Natural killer cell (primary cell): ENCODE results near the gene PCGF3. TPM values are rescaled to one million over a fixed set of nuclear protein-coding genes. Genes with fewer than 3 reads are reported as not detected.

Experiments
- ATAC-seq, 3 donors: fragments of 150-1000 bp in 2 of 3; fragments of 200-7000 bp in 1 of 3; cut with Tn5 transposase; 1 replicate in 1 of 3; 2 replicates in 2 of 3; pipeline ENCODE4 v1.10.0; 2021; ENCODE audit warnings: mild to moderate bottlenecking in 2 of 3, moderate library complexity in 2 of 3
- DNase-seq, 2 donors: peaks; one replicate each; pipeline versions ENCODE4 v3.0.0 to v3.0.0-alpha.2; 2013 to 2021; ENCODE audit warnings: mixed read lengths in 1 of 2
- H3K27ac ChIP-seq: one replicate; pipeline ENCODE4 v1.5.1; 2013; ENCODE audit warnings: mild to moderate bottlenecking, low read length
- H3K27me3 ChIP-seq: one replicate; pipeline ENCODE4 v1.6.1; 2013; ENCODE audit warnings: low read length; ENCODE audit not compliant: control insufficient read depth, insufficient read depth
- H3K36me3 ChIP-seq: one replicate; pipeline ENCODE4 v1.6.1; 2013; ENCODE audit warnings: low read length; ENCODE audit not compliant: control insufficient read depth, insufficient read depth
- H3K4me1 ChIP-seq: one replicate; pipeline ENCODE4 v1.6.1; 2013; ENCODE audit warnings: low read length; ENCODE audit not compliant: control insufficient read depth, insufficient read depth
- H3K4me3 ChIP-seq: one replicate; pipeline ENCODE4 v1.5.1; 2013; ENCODE audit warnings: low read length
- H3K9me3 ChIP-seq: one replicate; pipeline ENCODE4 v1.6.1; 2013; ENCODE audit warnings: low read length; ENCODE audit not compliant: control insufficient read depth, insufficient read depth
- H3K27ac Mint-ChIP-seq, 2 donors: one replicate each; pipeline ENCODE4 v1.8.0; 2022; ENCODE audit warnings: mild to moderate bottlenecking in 2 of 2, mixed read lengths in 2 of 2, moderate library complexity in 1 of 2
- H3K27me3 Mint-ChIP-seq, 2 donors: one replicate each; pipeline ENCODE4 v1.8.0; 2022; ENCODE audit warnings: low read depth in 2 of 2, mixed read lengths in 2 of 2
- H3K36me3 Mint-ChIP-seq: one replicate; pipeline ENCODE4 v1.8.0; 2022; ENCODE audit warnings: mixed read lengths
- H3K4me1 Mint-ChIP-seq, 2 donors: one replicate each; pipeline ENCODE4 v1.8.0; 2022; ENCODE audit warnings: mixed read lengths in 2 of 2
- H3K4me3 Mint-ChIP-seq: one replicate; pipeline ENCODE4 v1.8.0; 2022; ENCODE audit warnings: mild to moderate bottlenecking, moderate library complexity, mixed read lengths
- H3K9me3 Mint-ChIP-seq, 2 donors: one replicate each; pipeline ENCODE4 v1.8.0; 2022; ENCODE audit warnings: mixed read lengths in 2 of 2
- CTCF ChIP-seq: fragments of 200-600 bp; IDR thresholded peaks from one replicate; pipeline ENCODE4 v1.8.0; 2022; ENCODE audit warnings: antibody characterized with exemption
- WGBS: methylation state at CpG from one replicate; pipeline ENCODE4 v1.1.7; 2013; ENCODE audit warnings: missing lambda C conversion rate; ENCODE audit not compliant: insufficient coverage; 5-methylcytosine and 5-hydroxymethylcytosine counted together
- intact Hi-C: fragments of 100-400 bp; cut with micrococcal nuclease; formaldehyde crosslinking; loops from one replicate; pipeline ENCODE4 v1.14.2; 2022
- total RNA-seq, 4 donors: library from RNA; stranded (reverse); fragments of 120-200 nt in 1 of 4; gene quantifications; one replicate each; pipeline versions ENCODE4 v1.2.3 to v1.2.4, GENCODE V29; 2013 to 2022

PCGF3 gene
- total RNA-seq, 3 donors from 2014 or later (not counting 1 experiment from before 2014, with no cell fraction given) = 71.2 to 101 (median 97.2) TPM

DNA sequence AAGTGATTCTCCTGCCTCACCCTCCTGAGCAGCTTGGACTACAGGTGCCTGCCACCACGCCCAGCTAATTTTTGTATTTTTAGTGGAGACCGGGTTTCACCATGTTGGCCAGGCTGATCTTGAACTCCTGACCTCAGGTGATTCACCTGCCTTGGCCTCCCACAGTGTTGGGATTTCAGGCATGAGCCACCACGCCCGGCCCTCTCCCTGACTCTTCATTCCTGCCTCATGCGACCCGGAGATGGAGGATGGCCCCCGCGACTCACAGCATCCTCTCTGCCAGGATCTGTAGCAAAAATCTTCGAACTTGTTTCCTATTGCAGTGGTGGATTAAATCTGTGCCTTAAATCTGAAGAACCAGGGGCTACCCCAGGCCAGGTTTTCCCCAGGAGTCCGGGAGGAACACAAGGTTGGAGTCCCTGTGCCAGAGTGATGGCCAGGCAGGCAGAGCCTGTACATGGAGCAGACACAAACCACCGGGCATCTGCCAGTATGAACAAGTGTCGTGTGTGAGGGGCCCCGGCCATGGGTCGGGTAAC, 108.7 kb downstream of the PCGF3 start:
- H3K27me3 Mint-ChIP-seq = peaks cover 36 to 54% of the 10 kb centered on the region in 2 donors
- no peaks in the 10 kb centered on the region for H3K36me3 Mint-ChIP-seq
- no peak for TF ChIP-seq CTCF
- Histone ChIP-seq H3K27ac (no peak overlapping the region), H3K4me3 (no peak overlapping the region), H3K9me3 (no peaks in the 10 kb centered on the region), H3K36me3 (no peaks in the 10 kb centered on the region), H3K4me1 (no peaks in the 10 kb centered on the region), H3K27me3 (peaks cover 10% of the 10 kb centered on the region)
- 82% methylated on average over 14 of the region's 14 CpGs for WGBS
- no peak overlapping the region for H3K4me3 Mint-ChIP-seq
- no peak overlapping the region for H3K27ac Mint-ChIP-seq
- no peaks in the 10 kb centered on the region for H3K4me1 Mint-ChIP-seq
- H3K9me3 Mint-ChIP-seq = no peaks in the 10 kb centered on the region
- intact Hi-C loops = no loop called here
- DNase-seq (no peak), ATAC-seq (no peak)

DNA sequence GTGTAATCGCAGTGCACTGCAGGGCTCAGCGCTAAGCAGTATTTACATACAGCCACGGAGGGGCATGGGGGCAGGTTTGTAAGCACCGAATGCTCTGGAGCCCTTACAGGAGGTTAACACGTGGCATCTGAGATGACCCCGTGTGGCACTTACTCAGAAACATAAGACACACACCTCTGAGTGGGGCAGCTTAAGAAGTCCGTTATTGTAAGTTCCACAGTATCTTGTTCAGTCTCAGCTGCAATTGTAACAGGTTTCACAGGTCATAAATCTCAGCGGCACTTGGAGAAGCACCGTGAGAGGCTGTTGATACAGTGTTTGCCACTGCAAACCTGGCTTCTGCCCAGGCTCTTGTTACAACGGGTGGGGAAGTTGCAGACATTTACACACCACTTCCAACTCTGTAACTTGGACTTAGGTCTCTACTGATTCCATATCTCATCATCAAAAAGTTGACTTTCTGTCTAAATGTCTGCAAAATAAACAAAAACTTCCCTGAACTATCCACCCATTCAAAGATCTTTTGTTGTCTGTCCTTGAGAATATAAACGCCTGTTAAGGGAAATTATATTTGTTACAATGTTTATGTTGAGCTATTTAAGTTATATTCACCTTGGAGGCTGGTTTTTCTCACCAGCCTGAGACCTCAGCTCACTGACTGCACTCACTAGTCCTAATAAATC, 110.0 kb downstream of the PCGF3 start:
- no peak for TF ChIP-seq CTCF
- Mint-ChIP-seq H3K27me3 (peaks cover 36 to 54% of the 10 kb centered on the region in 2 donors), H3K4me1 (no peaks in the 10 kb centered on the region)

DNA sequence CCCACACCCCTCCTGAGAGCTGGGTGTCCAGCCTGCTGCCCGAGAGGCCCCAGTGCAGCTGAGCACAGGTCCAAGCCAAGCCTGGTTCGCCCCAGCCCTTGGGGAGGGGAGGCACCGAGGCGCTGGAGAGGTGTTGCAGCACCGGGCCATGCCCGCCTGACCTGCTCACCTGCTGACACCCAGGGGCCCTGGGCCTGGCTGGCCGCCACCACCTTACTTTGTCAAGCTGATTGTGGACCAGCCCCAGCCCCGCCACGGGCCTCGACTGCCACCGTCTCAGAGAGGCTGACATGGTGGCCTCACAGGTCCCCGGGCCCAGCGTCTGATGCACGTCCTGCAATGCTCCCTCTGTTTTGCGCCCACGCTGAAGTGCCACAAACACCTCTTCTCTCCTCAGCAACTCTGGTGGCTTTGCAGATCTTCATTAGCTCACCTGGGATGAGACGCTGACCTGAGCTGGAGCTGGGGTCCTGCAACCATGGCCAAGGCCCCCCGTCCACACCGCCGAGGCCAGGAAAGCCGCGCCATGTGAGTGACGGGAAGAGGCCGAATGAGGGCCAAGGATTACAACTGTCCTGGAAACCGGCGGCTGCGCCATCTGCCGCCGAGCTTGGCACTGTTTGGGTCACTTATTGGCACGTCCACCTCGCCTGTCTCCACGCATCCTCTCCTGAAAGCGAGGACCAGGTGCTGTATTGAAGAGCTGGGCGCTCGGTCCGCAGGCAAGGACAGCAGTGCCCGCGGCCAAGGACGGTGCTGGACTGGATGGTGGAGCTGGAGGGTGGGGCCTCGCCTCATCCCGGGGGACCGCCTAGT, 112.7 kb downstream of the PCGF3 start:
- Mint-ChIP-seq H3K4me1 (no peaks in the 10 kb centered on the region), H3K27me3 (peaks cover 35 to 53% of the 10 kb centered on the region in 2 donors)

More for the DNA sequence above, 110.0 kb downstream of the PCGF3 start:
- Histone ChIP-seq H3K9me3 (no peaks in the 10 kb centered on the region), H3K4me1 (no peaks in the 10 kb centered on the region), H3K27me3 (peaks cover 10% of the 10 kb centered on the region), H3K4me3 (no peak overlapping the region), H3K27ac (no peak overlapping the region), H3K36me3 (no peaks in the 10 kb centered on the region)
- DNase-seq (no peak), ATAC-seq (no peak)
- Mint-ChIP-seq H3K27ac (no peak overlapping the region), H3K36me3 (no peaks in the 10 kb centered on the region), H3K9me3 (no peaks in the 10 kb centered on the region), H3K4me3 (no peak overlapping the region)
- intact Hi-C loops = no loop called here
- WGBS = 26% methylated on average over 10 of the region's 11 CpGs

More for the DNA sequence above, 112.7 kb downstream of the PCGF3 start:
- H3K36me3 Mint-ChIP-seq = no peaks in the 10 kb centered on the region
- Histone ChIP-seq H3K36me3 (no peaks in the 10 kb centered on the region), H3K9me3 (no peaks in the 10 kb centered on the region), H3K4me1 (no peaks in the 10 kb centered on the region), H3K27me3 (peaks cover 10% of the 10 kb centered on the region), H3K27ac (no peak overlapping the region), H3K4me3 (no peak overlapping the region)
- H3K4me3 Mint-ChIP-seq = no peak overlapping the region
- WGBS = 86% methylated on average over 42 of the region's 42 CpGs
- ATAC-seq (no peak), DNase-seq (no peak)
- no peak for TF ChIP-seq CTCF
- intact Hi-C loops = no loop called here
- no peak overlapping the region for H3K27ac Mint-ChIP-seq
- no peaks in the 10 kb centered on the region for H3K9me3 Mint-ChIP-seq
